Measurements from ENCODE around the gene HMOX1.
"Not testable (repeated sequence)": the region's sequence is repeated elsewhere in the genome, so short reads cannot be mapped to it uniquely, and the experiment has no call there.

Gene HMOX1

GRCh38 chr22:35361001-35361558, 19.8 kb upstream of the HMOX1 start:
- TF ChIP-seq CTCF (IDR thresholded peaks at IDR 0.05): no peak
- no peaks in the 10 kb centered on the region for H3K4me1 ChIP-seq
- H3K9me3 ChIP-seq: no peaks in the 10 kb centered on the region
- no peak for DNase-seq
- peaks cover 0 to 83% of the 10 kb centered on the region in 2 donors for H3K27me3 ChIP-seq
- no peaks in the 10 kb centered on the region for H3K36me3 ChIP-seq
- no peak overlapping the region for H3K4me3 ChIP-seq
- intact Hi-C loops (cut with DNase I; ENCODE audit: low total_unique reads): no loop called here
- H3K27ac ChIP-seq: no peak overlapping the region

GRCh38 chr22:35363566-35364086, 17.3 kb upstream of the HMOX1 start:
- intact Hi-C loops (cut with DNase I; ENCODE audit: low total_unique reads): no loop called here
- no peak overlapping the region for H3K27ac ChIP-seq
- no peak for TF ChIP-seq CTCF (IDR thresholded peaks at IDR 0.05)

GRCh38 chr22:35364230-35364629, 16.7 kb upstream of the HMOX1 start:
- H3K27me3 ChIP-seq: peaks cover 0 to 66% of the 10 kb centered on the region in 2 donors
- intact Hi-C loops (cut with DNase I; ENCODE audit: low total_unique reads); H3K4me1 ChIP-seq; H3K9me3 ChIP-seq; H3K36me3 ChIP-seq; H3K4me3 ChIP-seq; H3K27ac ChIP-seq; DNase-seq: not testable (repeated sequence)

More at GRCh38 chr22:35363566-35364086, 17.3 kb upstream of the HMOX1 start:
- no peaks in the 10 kb centered on the region for H3K36me3 ChIP-seq
- no peak overlapping the region for H3K4me3 ChIP-seq
- no peaks in the 10 kb centered on the region for H3K4me1 ChIP-seq
- H3K27me3 ChIP-seq: peaks cover 0 to 65% of the 10 kb centered on the region in 2 donors
- no peaks in the 10 kb centered on the region for H3K9me3 ChIP-seq
- no peak for DNase-seq

GRCh38 chr22:35367331-35367886, 13.5 kb upstream of the HMOX1 start:
- Histone ChIP-seq H3K4me3 (no peak overlapping the region), H3K4me1 (peaks cover 0 to 9% (median 8%) of the 10 kb centered on the region in 4 donors), H3K27me3 (peaks cover 0 to 39% of the 10 kb centered on the region in 2 donors), H3K9me3 (no peaks in the 10 kb centered on the region), H3K27ac (no peak overlapping the region), H3K36me3 (no peaks in the 10 kb centered on the region)
- no peak for DNase-seq
- intact Hi-C loops (cut with DNase I; ENCODE audit: low total_unique reads): no loop called here
- TF ChIP-seq CTCF (IDR thresholded peaks at IDR 0.05): no peak

GRCh38 chr22:35368386-35368785, 12.5 kb upstream of the HMOX1 start:
- peaks cover 0 to 32% of the 10 kb centered on the region in 2 donors for H3K27me3 ChIP-seq
- H3K4me3 ChIP-seq: no peak overlapping the region
- DNase-seq: no peak
- no peaks in the 10 kb centered on the region for H3K36me3 ChIP-seq
- no peaks in the 10 kb centered on the region for H3K9me3 ChIP-seq
- peaks cover 0 to 12% (median 8%) of the 10 kb centered on the region in 4 donors for H3K4me1 ChIP-seq
- intact Hi-C loops (cut with DNase I; ENCODE audit: low total_unique reads): no loop called here
- TF ChIP-seq CTCF (IDR thresholded peaks at IDR 0.05): no peak
- no peak overlapping the region for H3K27ac ChIP-seq

- Histone ChIP-seq H3K4me3 (no peak overlapping the region), H3K27ac (no peak overlapping the region), H3K27me3 (peaks cover 0 to 16% of the 10 kb centered on the region in 2 donors), H3K9me3 (no peaks in the 10 kb centered on the region), H3K4me1 (peaks cover 0 to 12% (median 8%) of the 10 kb centered on the region in 4 donors), H3K36me3 (no peaks in the 10 kb centered on the region)
- no peak for TF ChIP-seq CTCF (IDR thresholded peaks at IDR 0.05)
- DNase-seq: no peak
- intact Hi-C loops (cut with DNase I; ENCODE audit: low total_unique reads): no loop called here
These were observed 10.9 kb upstream of the HMOX1 start for GRCh38 chr22:35369996-35370395.
